Astrocyte of the spinal cord (primary cell): ENCODE measurements around the gene DNAH1.

Experiments used
- DNase-seq: peaks from one replicate; pipeline ENCODE4 v3.0.0; 2011; ENCODE audit warnings: low read depth, low spot score
- H3K4me3 ChIP-seq: 2 replicates; pipeline ENCODE4 v1.5.1; 2011; ENCODE audit warnings: low read depth, mild to moderate bottlenecking, low read length, moderate library complexity
- in situ Hi-C: cut with HindIII; loops from 2 replicates; pipeline ENCODE4 v1.10.0; 2017; ENCODE audit warnings: low sequenced_read_pairs
- TF ChIP-seq, protein P1 (sequence below): IDR thresholded peaks from 2 replicates; pipeline ENCODE4 v1.5.1; 2012; ENCODE audit warnings: low read depth, mild to moderate bottlenecking, low read length, inconsistent platforms

DNAH1 gene

DNA sequence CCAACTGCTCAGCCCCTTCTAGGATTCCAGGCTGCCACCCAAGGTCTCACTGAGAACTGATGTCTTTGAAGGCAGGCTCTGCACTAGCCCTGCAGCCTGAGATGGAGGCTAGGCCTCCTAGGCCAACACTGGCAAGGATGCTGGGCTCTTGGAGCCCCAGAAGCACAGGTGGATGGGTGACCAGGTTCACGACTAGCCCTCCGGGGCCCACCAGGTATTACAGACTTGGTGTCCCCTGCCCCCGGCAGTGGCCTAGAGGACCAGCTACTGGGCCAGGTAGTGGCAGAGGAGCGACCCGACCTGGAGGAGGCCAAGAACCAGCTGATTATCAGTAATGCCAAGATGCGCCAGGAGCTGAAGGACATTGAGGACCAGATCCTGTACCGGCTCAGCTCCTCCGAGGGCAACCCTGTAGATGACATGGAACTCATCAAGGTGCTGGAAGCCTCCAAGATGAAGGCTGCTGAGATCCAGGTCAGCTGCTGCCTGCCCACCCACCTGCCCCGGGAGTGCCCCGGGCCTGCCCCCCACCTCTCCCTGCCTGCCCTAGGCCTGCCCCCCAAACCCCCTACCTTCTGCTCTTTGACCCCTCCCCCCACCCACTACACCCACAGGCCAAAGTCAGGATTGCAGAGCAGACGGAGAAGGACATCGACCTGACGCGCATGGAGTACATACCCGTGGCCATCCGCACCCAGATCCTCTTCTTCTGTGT is 76.3 kb downstream of the DNAH1 start:
- in situ Hi-C loops: no loop called here
- H3K4me3 ChIP-seq: no peak overlapping the region
- DNase-seq: no peak
- TF ChIP-seq, protein P1, sequence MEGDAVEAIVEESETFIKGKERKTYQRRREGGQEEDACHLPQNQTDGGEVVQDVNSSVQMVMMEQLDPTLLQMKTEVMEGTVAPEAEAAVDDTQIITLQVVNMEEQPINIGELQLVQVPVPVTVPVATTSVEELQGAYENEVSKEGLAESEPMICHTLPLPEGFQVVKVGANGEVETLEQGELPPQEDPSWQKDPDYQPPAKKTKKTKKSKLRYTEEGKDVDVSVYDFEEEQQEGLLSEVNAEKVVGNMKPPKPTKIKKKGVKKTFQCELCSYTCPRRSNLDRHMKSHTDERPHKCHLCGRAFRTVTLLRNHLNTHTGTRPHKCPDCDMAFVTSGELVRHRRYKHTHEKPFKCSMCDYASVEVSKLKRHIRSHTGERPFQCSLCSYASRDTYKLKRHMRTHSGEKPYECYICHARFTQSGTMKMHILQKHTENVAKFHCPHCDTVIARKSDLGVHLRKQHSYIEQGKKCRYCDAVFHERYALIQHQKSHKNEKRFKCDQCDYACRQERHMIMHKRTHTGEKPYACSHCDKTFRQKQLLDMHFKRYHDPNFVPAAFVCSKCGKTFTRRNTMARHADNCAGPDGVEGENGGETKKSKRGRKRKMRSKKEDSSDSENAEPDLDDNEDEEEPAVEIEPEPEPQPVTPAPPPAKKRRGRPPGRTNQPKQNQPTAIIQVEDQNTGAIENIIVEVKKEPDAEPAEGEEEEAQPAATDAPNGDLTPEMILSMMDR: no peak

DNA sequence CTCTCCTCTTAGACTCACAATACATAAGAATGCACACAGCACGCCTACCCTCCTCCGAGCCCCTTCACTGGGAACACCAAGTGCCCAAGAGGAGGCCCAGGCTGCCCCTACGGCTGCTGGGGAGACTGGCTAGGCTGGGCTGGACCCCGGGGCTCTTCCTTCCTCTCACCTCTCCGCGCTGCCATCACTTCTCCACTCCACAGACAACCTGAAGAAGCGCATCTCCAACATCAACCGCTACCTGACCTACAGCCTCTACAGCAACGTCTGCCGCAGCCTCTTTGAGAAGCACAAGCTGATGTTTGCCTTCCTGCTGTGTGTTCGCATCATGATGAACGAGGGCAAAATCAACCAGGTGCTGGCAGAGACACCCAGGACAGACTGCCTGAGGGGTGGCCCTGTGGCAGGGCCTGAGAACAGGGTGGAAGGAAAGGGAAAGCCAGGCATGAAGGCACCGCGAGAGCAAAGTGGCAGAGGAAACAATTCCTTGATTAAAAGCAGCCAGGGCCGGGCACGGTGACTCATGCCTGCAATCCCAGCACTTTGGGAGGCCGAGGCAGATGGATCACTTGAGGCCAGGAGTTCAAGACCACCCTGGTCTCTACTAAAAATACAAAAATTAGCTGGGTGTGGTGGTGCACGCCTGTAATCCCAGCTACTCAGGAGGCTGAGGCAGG is 77.2 kb downstream of the DNAH1 start:
- in situ Hi-C loops: no loop called here
- no peak overlapping the region for H3K4me3 ChIP-seq
- DNase-seq: no peak
- TF ChIP-seq, protein P1: no peak

- no peak for DNase-seq
- in situ Hi-C loops: no loop called here
- TF ChIP-seq, protein P1: no peak
- no peak overlapping the region for H3K4me3 ChIP-seq
These were observed 78.0 kb downstream of the DNAH1 start for GRCh38 chr3:52393959-52394670.

GRCh38 chr3:52394751-52395502 is 78.8 kb downstream of the DNAH1 start:
- DNase-seq: no peak
- TF ChIP-seq, protein P1: no peak
- in situ Hi-C loops: no loop called here
- H3K4me3 ChIP-seq: no peak overlapping the region

DNA sequence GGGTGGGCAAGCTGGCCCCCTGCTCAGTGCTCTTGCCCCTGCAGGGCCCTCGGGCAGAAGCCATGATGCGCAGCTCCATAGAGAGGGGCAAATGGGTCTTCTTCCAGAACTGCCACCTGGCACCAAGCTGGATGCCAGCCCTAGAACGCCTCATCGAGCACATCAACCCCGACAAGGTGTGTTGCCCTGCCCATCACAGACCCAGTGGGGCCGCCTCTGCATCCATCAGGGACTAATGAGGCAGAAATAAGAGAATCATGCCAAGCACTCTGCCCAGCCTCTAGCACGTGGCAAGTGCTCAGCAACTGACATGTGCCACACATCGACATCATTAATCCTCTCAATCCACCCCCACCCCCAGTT is 79.4 kb downstream of the DNAH1 start:
- TF ChIP-seq, protein P1: no peak
- in situ Hi-C loops: no loop called here

GRCh38 chr3:52396011-52396906 is 80.1 kb downstream of the DNAH1 start:
- DNase-seq: no peak
- in situ Hi-C loops: no loop called here
- H3K4me3 ChIP-seq: no peak overlapping the region
- TF ChIP-seq, protein P1: no peak

More for the DNA sequence above, 79.4 kb downstream of the DNAH1 start:
- no peak for DNase-seq
- no peak overlapping the region for H3K4me3 ChIP-seq
